ENCODE measurements around the gene SHC4.
"Not testable (repeated sequence)": the region's sequence is repeated elsewhere in the genome, so short reads cannot be mapped to it uniquely, and the experiment has no call there.

SHC4 gene

GRCh38 chr15:48877630-48878595 lies 85.8 kb downstream of the SHC4 start, which contains the start of gene EID1:
EID1 (plus strand) TSS chr15:48878134; CDS start chr15:48878177, 43 bp downstream.
- DNase-seq, result peak; percentile 96

GRCh38 chr15:48876057-48876456 lies 87.7 kb downstream of the SHC4 start:
- no peak for DNase-seq

- no peak for DNase-seq
Measured at GRCh38 chr15:48875241-48875960, 88.3 kb downstream of the SHC4 start.

- no peak for DNase-seq
Measured at GRCh38 chr15:48872632-48873031, 91.1 kb downstream of the SHC4 start.

GRCh38 chr15:48871542-48871941 lies 92.2 kb downstream of the SHC4 start:
- no peak for DNase-seq

GRCh38 chr15:48869966-48870365 lies 93.8 kb downstream of the SHC4 start:
- no peak for DNase-seq

- DNase-seq, result no peak
Measured at GRCh38 chr15:48868536-48868935, 95.2 kb downstream of the SHC4 start.

- no peak for DNase-seq
Measured at GRCh38 chr15:48868023-48868422, 95.7 kb downstream of the SHC4 start.

- no peak for DNase-seq
Measured at GRCh38 chr15:48866141-48866563, 97.6 kb downstream of the SHC4 start.

- DNase-seq, result no peak
Measured at GRCh38 chr15:48865370-48866079, 98.2 kb downstream of the SHC4 start.

GRCh38 chr15:48862705-48863104 lies 101.0 kb downstream of the SHC4 start:
- peak; percentile 22 to 26 for DNase-seq

- DNase-seq, result no peak
Measured at GRCh38 chr15:48861813-48862431, 101.8 kb downstream of the SHC4 start.

GRCh38 chr15:48859426-48859825 lies 104.3 kb downstream of the SHC4 start:
- no peak for DNase-seq

- DNase-seq, result no peak
Measured at GRCh38 chr15:48858401-48858800, 105.3 kb downstream of the SHC4 start.

- no peak for DNase-seq
Measured at GRCh38 chr15:48856942-48857341, 106.8 kb downstream of the SHC4 start.

GRCh38 chr15:48855501-48856440 lies 107.9 kb downstream of the SHC4 start:
- DNase-seq, result no peak

- not testable (repeated sequence) for DNase-seq
Measured at GRCh38 chr15:48854434-48854833, 109.3 kb downstream of the SHC4 start.

GRCh38 chr15:48851956-48852355 lies 111.8 kb downstream of the SHC4 start:
- DNase-seq, result no peak

- DNase-seq, result no peak
Measured at GRCh38 chr15:48850648-48851047, 113.1 kb downstream of the SHC4 start.

GRCh38 chr15:48845123-48845522 lies 118.6 kb downstream of the SHC4 start:
- no peak for DNase-seq

- DNase-seq, result no peak
Measured at GRCh38 chr15:48842501-48842900, 121.2 kb downstream of the SHC4 start.

All from activated T-cell treated with anti-CD3 and anti-CD28 coated beads, Interleukin-2, amount 50 U/mL, for 48 hours (primary cell).